ACC112 (cell line): ENCODE data around the gene C19orf85.

Experiments
- H2AFZ ChIP-seq: fragments of 200-600 bp; sonication (generic); one replicate; pipeline ENCODE4 v1.6.0; 2017; ENCODE audit warnings: antibody characterized with exemption, low read length; ENCODE audit not compliant: unreplicated experiment
- H3K27ac ChIP-seq: fragments of 200-600 bp; sonication (generic); 2 replicates; pipeline ENCODE4 v1.5.1; 2014; ENCODE audit warnings: low read depth, mild to moderate bottlenecking, antibody characterized with exemption, low read length, moderate library complexity
- H3K27me3 ChIP-seq: fragments of 200-600 bp; sonication (generic); 2 replicates; pipeline ENCODE4 v1.6.1; 2014; ENCODE audit warnings: mild to moderate bottlenecking, antibody characterized with exemption, low read length, moderate library complexity, mixed read lengths; ENCODE audit not compliant: insufficient read depth
- H3K36me3 ChIP-seq: fragments of 200-600 bp; sonication (generic); 2 replicates; pipeline ENCODE4 v1.6.1; 2016; ENCODE audit warnings: mild to moderate bottlenecking, antibody characterized with exemption, low read length, moderate library complexity, mixed read lengths; ENCODE audit not compliant: insufficient read depth
- H3K4me1 ChIP-seq: fragments of 200-600 bp; sonication (generic); one replicate; pipeline ENCODE4 v1.6.1; 2016; ENCODE audit warnings: low read length, mixed read lengths; ENCODE audit not compliant: insufficient read depth, unreplicated experiment, control insufficient read depth
- H3K4me3 ChIP-seq: fragments of 200-600 bp; sonication (generic); 2 replicates; pipeline ENCODE4 v1.5.1; 2014; ENCODE audit warnings: mild to moderate bottlenecking, low read depth, low read length
- H3K79me2 ChIP-seq: fragments of 200-600 bp; sonication (generic); one replicate; pipeline ENCODE4 v1.6.0; 2016; ENCODE audit warnings: low read length; ENCODE audit not compliant: control insufficient read depth, unreplicated experiment, insufficient read depth

The C19orf85 gene

GRCh38 chr19:55473225-55474012 is 8.9 kb upstream of the C19orf85 start:
- no peak overlapping the region for H2AFZ ChIP-seq

GRCh38 chr19:55472463-55472862 is 7.9 kb upstream of the C19orf85 start:
- Histone ChIP-seq H3K27me3 (no peaks in the 10 kb centered on the region), H3K4me3 (no peak overlapping the region), H3K79me2 (no peaks in the 10 kb centered on the region), H2AFZ (no peak overlapping the region), H3K36me3 (no peaks in the 10 kb centered on the region), H3K4me1 (peaks cover 7% of the 10 kb centered on the region), H3K27ac (no peak overlapping the region)

More at GRCh38 chr19:55473225-55474012, 8.9 kb upstream of the C19orf85 start:
- Histone ChIP-seq H3K27me3 (no peaks in the 10 kb centered on the region), H3K4me3 (no peak overlapping the region), H3K27ac (no peak overlapping the region), H3K4me1 (peaks cover 6% of the 10 kb centered on the region), H3K36me3 (no peaks in the 10 kb centered on the region), H3K79me2 (peaks cover 8% of the 10 kb centered on the region)

GRCh38 chr19:55471266-55471665 is 6.7 kb upstream of the C19orf85 start:
- peaks cover 10% of the 10 kb centered on the region for H3K4me1 ChIP-seq
- no peaks in the 10 kb centered on the region for H3K27me3 ChIP-seq
- no peaks in the 10 kb centered on the region for H3K36me3 ChIP-seq
- no peak overlapping the region for H3K4me3 ChIP-seq
- no peaks in the 10 kb centered on the region for H3K79me2 ChIP-seq
- no peak overlapping the region for H2AFZ ChIP-seq
- no peak overlapping the region for H3K27ac ChIP-seq

GRCh38 chr19:55468054-55468393 is 3.5 kb upstream of the C19orf85 start:
- Histone ChIP-seq H3K4me1 (peaks cover 10% of the 10 kb centered on the region), H3K36me3 (no peaks in the 10 kb centered on the region), H3K27me3 (no peaks in the 10 kb centered on the region), H3K27ac (no peak overlapping the region), H2AFZ (peak overlapping the region; percentile 75), H3K4me3 (no peak overlapping the region), H3K79me2 (no peaks in the 10 kb centered on the region)

GRCh38 chr19:55467236-55468053 is 2.9 kb upstream of the C19orf85 start:
- Histone ChIP-seq H3K4me3 (no peak overlapping the region), H3K79me2 (no peaks in the 10 kb centered on the region), H3K36me3 (no peaks in the 10 kb centered on the region), H3K27ac (no peak overlapping the region), H2AFZ (peak overlapping the region; percentile 78), H3K27me3 (no peaks in the 10 kb centered on the region), H3K4me1 (peaks cover 10% of the 10 kb centered on the region)

- no peak overlapping the region for H2AFZ ChIP-seq
- H3K36me3 ChIP-seq = no peaks in the 10 kb centered on the region
- H3K27ac ChIP-seq = no peak overlapping the region
- peaks cover 10% of the 10 kb centered on the region for H3K4me1 ChIP-seq
- no peaks in the 10 kb centered on the region for H3K27me3 ChIP-seq
- H3K4me3 ChIP-seq = no peak overlapping the region
- H3K79me2 ChIP-seq = no peaks in the 10 kb centered on the region
Observed at GRCh38 chr19:55466241-55466614, 1.7 kb upstream of the C19orf85 start.

GRCh38 chr19:55465460-55466240 is 1.1 kb upstream of the C19orf85 start:
- Histone ChIP-seq H3K79me2 (no peaks in the 10 kb centered on the region), H3K27me3 (no peaks in the 10 kb centered on the region), H2AFZ (no peak overlapping the region), H3K36me3 (no peaks in the 10 kb centered on the region), H3K27ac (no peak overlapping the region), H3K4me3 (no peak overlapping the region), H3K4me1 (peaks cover 10% of the 10 kb centered on the region)

- H3K27me3 ChIP-seq = no peaks in the 10 kb centered on the region
- H3K27ac ChIP-seq = no peak overlapping the region
- peaks cover 16% of the 10 kb centered on the region for H3K4me1 ChIP-seq
- no peaks in the 10 kb centered on the region for H3K36me3 ChIP-seq
- no peaks in the 10 kb centered on the region for H3K79me2 ChIP-seq
- H3K4me3 ChIP-seq = no peak overlapping the region
- no peak overlapping the region for H2AFZ ChIP-seq
Observed at GRCh38 chr19:55464039-55464661, 401 bp downstream of the C19orf85 start.

- Histone ChIP-seq H3K4me3 (no peak overlapping the region), H3K79me2 (no peaks in the 10 kb centered on the region), H2AFZ (no peak overlapping the region), H3K27me3 (no peaks in the 10 kb centered on the region), H3K4me1 (peaks cover 16% of the 10 kb centered on the region), H3K36me3 (no peaks in the 10 kb centered on the region), H3K27ac (no peak overlapping the region)
Observed at GRCh38 chr19:55463583-55464031, 944 bp downstream of the C19orf85 start.

- Histone ChIP-seq H3K79me2 (no peaks in the 10 kb centered on the region), H3K4me1 (peaks cover 12% of the 10 kb centered on the region), H3K27me3 (no peaks in the 10 kb centered on the region), H3K27ac (no peak overlapping the region), H2AFZ (no peak overlapping the region), H3K4me3 (no peak overlapping the region), H3K36me3 (no peaks in the 10 kb centered on the region)
Observed at GRCh38 chr19:55462722-55463121, 1.8 kb downstream of the C19orf85 start.
